Erythroblast (primary cell): Measurements from ENCODE around the gene TRIO.

ENCODE experiments used
- GATA1 ChIP-seq: IDR thresholded peaks from 2 replicates; pipeline ENCODE4 v1.6.1; 2011; ENCODE audit warnings: low read depth, mild to moderate bottlenecking, control low read depth, low read length, moderate library complexity
- POLR2A ChIP-seq: IDR thresholded peaks from 2 replicates; pipeline ENCODE4 v1.6.1; 2011; ENCODE audit warnings: mild to moderate bottlenecking, low read length

GRCh38 chr5:14528926-14529325 is 385.8 kb downstream of the TRIO start:
- no peak for TF ChIP-seq POLR2A
- no peak for TF ChIP-seq GATA1
